ENCODE results near the gene SCAF8. TPM values are rescaled to one million over a fixed set of nuclear protein-coding genes. Genes with fewer than 3 reads are reported as not detected.
A peak's percentile ranks its signal among the peaks of the same experiment; 100 is the strongest.
"Not testable (repeated sequence)": the region's sequence is repeated elsewhere in the genome, so short reads cannot be mapped to it uniquely, and the experiment has no call there.

SCAF8 gene
- total and polyA plus RNA-seq, 2 donors = 21.1 to 97.9 TPM

DNA sequence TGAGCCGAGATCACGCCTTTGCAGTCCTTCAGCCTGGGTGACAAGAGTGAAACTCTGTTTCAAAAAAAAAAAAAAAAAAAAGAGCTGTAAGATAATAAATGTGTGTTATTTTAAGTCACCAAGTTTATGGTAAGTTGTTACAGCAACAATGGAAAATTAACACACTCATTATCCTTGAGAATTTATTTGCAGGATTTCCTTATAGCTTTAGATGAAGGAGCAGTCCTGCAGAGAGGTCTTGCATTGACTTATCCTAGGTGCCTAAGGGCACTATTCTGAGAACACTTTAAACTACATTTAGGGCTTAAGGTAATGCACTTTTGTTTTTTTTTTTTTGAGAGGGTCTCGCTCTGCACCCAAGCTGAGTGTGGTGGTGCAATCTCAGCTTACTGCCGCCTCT, 13.8 kb upstream of the SCAF8 start:
- Histone ChIP-seq H3K36me3 (ENCODE audit: insufficient read depth) (no peaks in the 10 kb centered on the region), H3K4me1 (ENCODE audit: insufficient read depth) (no peaks in the 10 kb centered on the region), H3K4me3 (ENCODE audit: low read depth, low read length) (no peak overlapping the region), H3K27ac (ENCODE audit: low read depth) (no peak overlapping the region)
- 92% methylated on average over 4 of the region's 4 CpGs for WGBS
- DNase-seq (ENCODE audit: extremely low spot score) = no peak

DNA sequence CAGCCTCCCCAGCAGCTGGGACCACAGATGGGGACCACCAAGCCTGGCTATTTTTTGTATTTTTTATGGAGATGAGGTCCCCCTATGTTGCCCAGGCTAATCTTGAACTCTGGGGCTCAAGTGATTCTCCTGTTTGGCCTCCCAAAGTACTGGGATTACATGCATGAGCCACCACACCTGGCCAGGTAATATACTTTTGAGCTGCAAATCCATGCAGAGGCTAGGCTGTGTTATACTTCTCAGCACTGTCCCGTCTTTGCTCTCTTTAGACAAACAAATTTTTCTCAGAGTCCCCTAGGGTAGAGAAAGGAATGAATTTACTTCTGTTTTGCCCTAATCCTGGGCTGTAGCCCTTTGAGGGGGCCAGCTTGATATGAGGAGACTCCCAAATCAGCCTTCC, 13.4 kb upstream of the SCAF8 start:
- WGBS = 78% methylated on average over 1 of the region's 1 CpG
- DNase-seq (ENCODE audit: extremely low spot score) = no peak
- no peak overlapping the region for H3K4me3 ChIP-seq (ENCODE audit: low read depth, low read length)
- no peaks in the 10 kb centered on the region for H3K4me1 ChIP-seq (ENCODE audit: insufficient read depth)
- H3K27ac ChIP-seq (ENCODE audit: low read depth) = no peak overlapping the region
- no peaks in the 10 kb centered on the region for H3K36me3 ChIP-seq (ENCODE audit: insufficient read depth)

DNA sequence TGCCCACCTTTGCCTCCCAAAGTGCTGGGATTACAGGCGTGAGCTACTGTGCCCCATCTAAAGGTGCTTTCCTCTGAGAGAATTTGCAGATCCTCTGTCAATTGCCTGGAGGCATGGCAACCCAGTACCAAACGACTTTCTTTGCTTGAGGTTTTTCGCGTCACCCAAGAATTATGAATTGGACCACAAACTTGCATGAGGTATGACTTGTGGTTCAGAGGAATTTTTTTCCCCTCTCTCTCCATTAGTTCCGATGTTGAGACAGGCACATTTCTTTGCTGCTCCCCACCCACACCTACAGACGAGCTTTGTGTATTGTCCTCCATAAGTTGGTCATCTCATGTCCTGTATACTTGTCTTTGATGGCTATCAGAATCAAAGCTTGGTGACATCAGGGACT, 11.8 kb upstream of the SCAF8 start:
- no peak overlapping the region for H3K4me3 ChIP-seq (ENCODE audit: low read depth, low read length)
- DNase-seq (ENCODE audit: extremely low spot score) = no peak
- no peak overlapping the region for H3K27ac ChIP-seq (ENCODE audit: low read depth)
- H3K4me1 ChIP-seq (ENCODE audit: insufficient read depth) = no peaks in the 10 kb centered on the region
- 87% methylated on average over 6 of the region's 6 CpGs for WGBS
- H3K36me3 ChIP-seq (ENCODE audit: insufficient read depth) = no peaks in the 10 kb centered on the region

GRCh38 chr6:154726887-154727286, 6.3 kb upstream of the SCAF8 start:
- DNase-seq (ENCODE audit: extremely low spot score) = no peak
- Histone ChIP-seq H3K4me1 (ENCODE audit: insufficient read depth) (no peaks in the 10 kb centered on the region), H3K27ac (ENCODE audit: low read depth) (no peak overlapping the region), H3K4me3 (ENCODE audit: low read depth, low read length) (no peak overlapping the region), H3K36me3 (ENCODE audit: insufficient read depth) (no peaks in the 10 kb centered on the region)
- WGBS = 90% methylated on average over 1 of the region's 1 CpG

DNA sequence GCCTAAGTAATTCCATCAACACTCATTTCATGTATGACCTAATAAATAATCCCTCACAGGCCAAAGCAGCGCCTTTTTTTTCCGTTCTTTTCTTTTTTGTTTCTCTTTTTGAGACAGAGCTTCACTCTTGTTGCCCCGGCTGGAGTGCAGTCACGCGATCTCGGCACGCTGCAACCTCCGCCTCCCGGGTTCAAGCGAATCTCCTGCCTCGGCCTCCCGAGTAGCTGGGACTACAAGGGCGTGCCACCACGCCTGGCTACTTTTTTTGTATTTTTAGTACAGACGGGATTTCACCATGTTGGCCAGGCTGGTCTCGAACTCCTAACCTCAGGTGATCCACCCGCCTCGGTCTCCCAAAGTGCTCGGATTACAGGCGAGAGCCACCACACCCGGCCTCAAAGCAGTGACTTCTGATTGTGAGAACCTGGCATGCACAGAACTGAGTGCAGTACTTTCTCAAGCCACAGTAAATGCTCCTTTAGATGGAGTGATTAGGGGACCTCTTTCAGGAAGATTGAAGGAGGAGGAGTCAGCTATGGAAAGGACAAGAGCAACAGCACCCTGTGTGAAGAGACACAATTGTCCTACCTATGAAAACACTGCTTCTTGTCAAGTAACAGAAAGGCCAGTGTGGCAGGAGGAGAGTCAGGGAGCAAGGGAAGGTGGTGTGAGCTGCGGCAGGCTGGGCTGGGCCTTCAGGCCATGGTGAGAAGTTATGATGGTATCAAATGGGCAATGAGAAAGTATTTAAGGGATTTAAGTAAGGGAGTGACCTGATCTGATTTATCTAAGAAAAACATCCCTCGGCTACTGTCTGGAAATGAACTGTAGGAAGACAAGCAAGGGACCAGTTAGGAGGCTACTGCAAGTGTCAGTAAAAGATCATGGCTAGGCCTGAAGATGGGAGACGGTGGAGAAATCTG, 1.7 kb upstream of the SCAF8 start:
- H3K27ac ChIP-seq (ENCODE audit: low read depth) = no peak overlapping the region
- H3K4me1 ChIP-seq (ENCODE audit: insufficient read depth) = no peaks in the 10 kb centered on the region
- WGBS = 93% methylated on average over 24 of the region's 24 CpGs
- no peak overlapping the region for H3K4me3 ChIP-seq (ENCODE audit: low read depth, low read length)
- no peak for DNase-seq (ENCODE audit: extremely low spot score)
- H3K36me3 ChIP-seq (ENCODE audit: insufficient read depth) = no peaks in the 10 kb centered on the region

GRCh38 chr6:154732538-154733182, 556 bp upstream of the SCAF8 start:
- H3K36me3 ChIP-seq (ENCODE audit: insufficient read depth) = no peaks in the 10 kb centered on the region
- DNase-seq (ENCODE audit: extremely low spot score) = peak; percentile 26
- H3K27ac ChIP-seq (ENCODE audit: low read depth) = peak overlapping the region; percentile 76
- H3K4me1 ChIP-seq (ENCODE audit: insufficient read depth) = no peaks in the 10 kb centered on the region
- peak overlapping the region; percentile 97 for H3K4me3 ChIP-seq (ENCODE audit: low read depth, low read length)
- WGBS = 7% methylated on average over 26 of the region's 26 CpGs

DNA sequence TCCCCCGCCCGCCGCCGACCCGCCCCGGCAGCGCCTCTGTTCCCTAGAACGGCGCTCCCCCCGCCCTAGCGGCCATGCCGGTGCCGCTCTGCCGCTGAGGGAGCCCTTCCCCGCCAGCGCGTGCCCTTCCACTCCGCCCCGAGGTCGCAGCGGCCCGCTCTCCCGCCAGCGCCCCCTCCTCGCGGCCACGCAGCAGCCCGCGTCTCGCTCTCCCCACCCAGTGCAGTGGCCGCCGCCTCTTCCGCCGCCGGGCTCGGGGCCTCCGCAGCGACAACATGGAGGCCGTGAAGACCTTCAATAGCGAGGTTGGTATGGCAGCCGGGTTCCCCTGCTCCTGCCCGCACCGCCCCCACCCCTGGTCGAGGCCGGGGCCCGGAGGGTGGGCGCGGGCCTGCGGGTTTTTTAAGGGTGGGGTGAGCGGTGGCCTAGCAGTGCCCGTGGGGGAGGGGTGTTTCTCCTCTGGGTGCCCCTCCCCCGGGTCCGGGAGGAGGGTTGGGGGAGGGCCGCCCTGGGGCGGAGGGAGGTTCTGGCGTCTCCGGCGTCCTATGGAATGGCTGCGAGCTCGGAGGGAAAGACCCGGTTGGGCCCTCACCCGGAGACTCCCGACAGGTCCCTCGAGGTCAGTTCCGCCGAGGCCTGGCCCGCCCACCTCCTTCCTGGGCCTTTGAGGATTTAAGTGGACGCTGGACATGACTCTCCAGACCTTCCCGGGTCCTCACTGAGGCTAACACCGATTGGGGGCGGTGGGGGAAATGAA, 588 bp downstream of the SCAF8 start:
- under 1% methylated on average over 71 of the region's 71 CpGs for WGBS
- peak overlapping the region; percentile 97 for H3K4me3 ChIP-seq (ENCODE audit: low read depth, low read length)
- H3K36me3 ChIP-seq (ENCODE audit: insufficient read depth) = no peaks in the 10 kb centered on the region
- peak; percentile 87 for DNase-seq (ENCODE audit: extremely low spot score)
- H3K27ac ChIP-seq (ENCODE audit: low read depth) = peak overlapping the region; percentile 100
- H3K4me1 ChIP-seq (ENCODE audit: insufficient read depth) = no peaks in the 10 kb centered on the region

DNA sequence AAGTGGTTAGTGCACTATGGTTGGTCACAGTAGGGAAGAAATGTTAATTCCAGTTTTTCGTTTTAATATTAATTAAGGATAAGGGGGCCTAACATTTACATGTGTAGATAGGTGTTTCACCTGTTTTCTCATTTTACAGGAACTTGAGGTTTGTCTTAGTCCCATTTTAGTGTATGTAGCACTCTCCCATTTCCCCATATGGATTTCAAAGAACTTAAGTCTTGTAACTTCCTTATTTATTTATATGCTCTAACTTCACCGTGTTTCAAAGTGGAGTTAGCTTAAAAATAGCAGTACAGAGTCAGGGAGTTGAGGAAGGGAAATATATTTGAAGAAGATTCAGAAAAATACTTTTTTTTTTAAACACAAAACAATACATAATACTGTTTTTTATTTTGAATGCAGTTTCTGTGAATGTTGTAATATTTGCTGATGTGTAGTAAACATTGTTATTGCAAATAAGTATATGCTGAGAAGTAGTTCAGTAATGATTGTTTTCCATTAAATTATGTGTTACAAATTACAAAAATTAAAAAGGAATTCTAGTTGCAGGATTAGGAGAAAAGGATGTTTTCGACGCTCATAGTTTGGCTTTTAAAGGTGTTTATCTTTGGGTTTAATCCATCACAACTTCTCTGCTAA, 3.5 kb downstream of the SCAF8 start:
- Histone ChIP-seq H3K36me3 (ENCODE audit: insufficient read depth) (no peaks in the 10 kb centered on the region), H3K27ac (ENCODE audit: low read depth) (no peak overlapping the region), H3K4me1 (ENCODE audit: insufficient read depth) (no peaks in the 10 kb centered on the region), H3K4me3 (ENCODE audit: low read depth, low read length) (no peak overlapping the region)
- no peak for DNase-seq (ENCODE audit: extremely low spot score)
- 59% methylated on average over 4 of the region's 4 CpGs for WGBS

DNA sequence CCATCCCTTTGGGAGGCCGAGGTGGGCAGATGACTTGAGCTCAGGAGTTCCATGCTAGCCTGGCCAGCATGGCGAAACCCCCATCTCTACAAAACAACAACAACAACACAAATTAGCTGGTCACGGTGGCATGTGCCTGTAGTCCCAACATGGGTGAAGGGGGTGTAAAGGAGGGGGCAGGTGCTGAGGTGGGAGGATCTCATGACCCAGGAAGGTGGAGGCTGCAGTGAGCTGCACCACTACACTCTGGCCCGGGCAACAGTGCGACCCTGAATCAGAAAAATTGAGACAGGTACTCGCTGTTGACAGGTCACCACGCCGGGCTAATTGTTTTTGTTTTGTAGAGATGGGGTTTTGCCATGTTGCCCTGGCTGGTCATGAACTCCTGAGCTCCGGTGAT, 4.2 kb downstream of the SCAF8 start:
- DNase-seq (ENCODE audit: extremely low spot score) = no peak
- H3K4me3 ChIP-seq (ENCODE audit: low read depth, low read length) = no peak overlapping the region
- no peak overlapping the region for H3K27ac ChIP-seq (ENCODE audit: low read depth)
- no peaks in the 10 kb centered on the region for H3K4me1 ChIP-seq (ENCODE audit: insufficient read depth)
- no peaks in the 10 kb centered on the region for H3K36me3 ChIP-seq (ENCODE audit: insufficient read depth)
- 90% methylated on average over 9 of the region's 9 CpGs for WGBS

- Histone ChIP-seq H3K27ac (ENCODE audit: low read depth) (no peak overlapping the region), H3K4me3 (ENCODE audit: low read depth, low read length) (no peak overlapping the region), H3K4me1 (ENCODE audit: insufficient read depth) (no peaks in the 10 kb centered on the region), H3K36me3 (ENCODE audit: insufficient read depth) (no peaks in the 10 kb centered on the region)
- WGBS = 51% methylated on average over 3 of the region's 3 CpGs
- DNase-seq (ENCODE audit: extremely low spot score) = no peak
Observed at GRCh38 chr6:154738551-154738961, 5.3 kb downstream of the SCAF8 start.

DNA sequence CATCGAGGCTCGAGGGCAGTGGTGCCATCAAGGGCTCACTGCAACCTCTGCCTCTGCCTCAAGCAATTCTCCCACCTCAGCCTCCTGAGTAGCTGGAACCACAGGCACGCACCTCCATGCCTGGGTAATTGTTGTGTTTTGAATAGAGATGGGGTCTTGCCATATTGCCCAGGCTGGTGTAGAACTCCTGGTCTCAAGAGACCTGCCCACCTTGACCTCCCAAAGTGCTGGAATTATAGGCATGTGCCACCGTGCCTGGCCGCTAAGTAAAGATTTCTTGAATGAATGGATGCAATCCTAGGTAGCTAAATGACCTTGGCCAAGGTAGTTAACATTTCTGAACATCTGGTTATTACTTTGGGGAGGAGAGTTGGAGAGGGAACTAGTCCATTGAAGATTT, 7.4 kb downstream of the SCAF8 start:
- 92% methylated on average over 5 of the region's 5 CpGs for WGBS
- DNase-seq (ENCODE audit: extremely low spot score) = no peak
- Histone ChIP-seq H3K27ac (ENCODE audit: low read depth) (no peak overlapping the region), H3K36me3 (ENCODE audit: insufficient read depth) (no peaks in the 10 kb centered on the region), H3K4me3 (ENCODE audit: low read depth, low read length) (no peak overlapping the region), H3K4me1 (ENCODE audit: insufficient read depth) (no peaks in the 10 kb centered on the region)

GRCh38 chr6:154742891-154743290, 9.7 kb downstream of the SCAF8 start:
- Histone ChIP-seq H3K4me3 (ENCODE audit: low read depth, low read length) (no peak overlapping the region), H3K4me1 (ENCODE audit: insufficient read depth) (no peaks in the 10 kb centered on the region), H3K27ac (ENCODE audit: low read depth) (no peak overlapping the region), H3K36me3 (ENCODE audit: insufficient read depth) (no peaks in the 10 kb centered on the region)
- WGBS = 72% methylated on average over 4 of the region's 4 CpGs
- no peak for DNase-seq (ENCODE audit: extremely low spot score)

- H3K4me1 ChIP-seq (ENCODE audit: insufficient read depth); H3K27ac ChIP-seq (ENCODE audit: low read depth); H3K36me3 ChIP-seq (ENCODE audit: insufficient read depth); DNase-seq (ENCODE audit: extremely low spot score); H3K4me3 ChIP-seq (ENCODE audit: low read depth, low read length): not testable (repeated sequence)
- 95% methylated on average over 7 of the region's 7 CpGs for WGBS
Observed at GRCh38 chr6:154744029-154744745, 11.0 kb downstream of the SCAF8 start.

All from urinary bladder (tissue), 4 donors.